GM12873 (cell line): Measurements from ENCODE around the gene MDN1.

Experiments used
- TF ChIP-seq, protein P1 (sequence below): IDR thresholded peaks from 2 replicates; pipeline ENCODE4 v1.5.1; 2012; ENCODE audit warnings: low read depth, mild to moderate bottlenecking, moderate library complexity, low read length, control low read depth; ENCODE audit not compliant: insufficient read depth; ENCODE audit errors: missing control alignments

MDN1 gene, protein sequence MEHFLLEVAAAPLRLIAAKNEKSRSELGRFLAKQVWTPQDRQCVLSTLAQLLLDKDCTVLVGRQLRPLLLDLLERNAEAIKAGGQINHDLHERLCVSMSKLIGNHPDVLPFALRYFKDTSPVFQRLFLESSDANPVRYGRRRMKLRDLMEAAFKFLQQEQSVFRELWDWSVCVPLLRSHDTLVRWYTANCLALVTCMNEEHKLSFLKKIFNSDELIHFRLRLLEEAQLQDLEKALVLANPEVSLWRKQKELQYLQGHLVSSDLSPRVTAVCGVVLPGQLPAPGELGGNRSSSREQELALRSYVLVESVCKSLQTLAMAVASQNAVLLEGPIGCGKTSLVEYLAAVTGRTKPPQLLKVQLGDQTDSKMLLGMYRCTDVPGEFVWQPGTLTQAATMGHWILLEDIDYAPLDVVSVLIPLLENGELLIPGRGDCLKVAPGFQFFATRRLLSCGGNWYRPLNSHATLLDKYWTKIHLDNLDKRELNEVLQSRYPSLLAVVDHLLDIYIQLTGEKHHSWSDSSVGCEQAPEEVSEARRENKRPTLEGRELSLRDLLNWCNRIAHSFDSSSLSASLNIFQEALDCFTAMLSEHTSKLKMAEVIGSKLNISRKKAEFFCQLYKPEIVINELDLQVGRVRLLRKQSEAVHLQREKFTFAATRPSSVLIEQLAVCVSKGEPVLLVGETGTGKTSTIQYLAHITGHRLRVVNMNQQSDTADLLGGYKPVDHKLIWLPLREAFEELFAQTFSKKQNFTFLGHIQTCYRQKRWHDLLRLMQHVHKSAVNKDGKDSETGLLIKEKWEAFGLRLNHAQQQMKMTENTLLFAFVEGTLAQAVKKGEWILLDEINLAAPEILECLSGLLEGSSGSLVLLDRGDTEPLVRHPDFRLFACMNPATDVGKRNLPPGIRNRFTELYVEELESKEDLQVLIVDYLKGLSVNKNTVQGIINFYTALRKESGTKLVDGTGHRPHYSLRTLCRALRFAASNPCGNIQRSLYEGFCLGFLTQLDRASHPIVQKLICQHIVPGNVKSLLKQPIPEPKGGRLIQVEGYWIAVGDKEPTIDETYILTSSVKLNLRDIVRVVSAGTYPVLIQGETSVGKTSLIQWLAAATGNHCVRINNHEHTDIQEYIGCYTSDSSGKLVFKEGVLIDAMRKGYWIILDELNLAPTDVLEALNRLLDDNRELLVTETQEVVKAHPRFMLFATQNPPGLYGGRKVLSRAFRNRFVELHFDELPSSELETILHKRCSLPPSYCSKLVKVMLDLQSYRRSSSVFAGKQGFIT (N-terminal part only)

DNA sequence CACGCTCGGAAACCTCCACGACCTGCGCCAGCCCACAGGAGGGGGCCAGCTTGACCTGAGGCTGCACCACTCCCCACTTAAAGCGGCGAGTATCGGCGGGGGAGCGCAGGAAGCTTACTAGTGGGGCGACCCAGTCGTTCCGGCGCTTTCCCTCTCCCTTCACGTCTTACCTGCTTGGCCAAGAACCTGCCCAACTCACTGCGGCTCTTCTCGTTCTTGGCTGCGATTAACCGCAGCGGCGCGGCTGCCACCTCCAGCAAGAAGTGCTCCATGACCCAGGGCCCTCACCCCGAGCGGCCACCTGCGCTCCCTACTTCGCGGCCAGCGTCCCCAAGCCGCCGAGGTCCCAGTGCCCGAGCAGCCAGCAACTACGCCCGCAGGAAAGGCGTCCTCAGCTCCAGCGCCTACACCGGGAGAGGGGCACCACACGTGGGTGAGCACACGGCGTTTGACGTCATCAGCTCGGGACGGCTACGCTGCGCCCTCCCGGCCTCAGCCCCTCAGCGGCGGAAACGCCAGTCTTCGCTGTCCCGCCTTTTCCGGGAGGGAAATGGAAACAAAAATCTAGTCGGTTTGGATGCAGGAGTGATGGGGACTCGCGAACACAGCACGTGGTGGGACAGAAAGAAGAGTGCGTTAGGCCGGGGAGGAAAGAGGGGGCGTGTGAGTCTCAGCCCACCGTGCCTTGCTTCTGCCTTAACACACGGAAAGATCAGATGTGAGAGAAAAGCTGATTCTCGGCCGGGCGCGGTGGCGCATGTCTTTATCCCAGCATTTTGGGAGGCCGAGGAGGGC, at the start of gene MDN1:
TSS of gene MDN1 (minus strand) at position 459 of the 795 bp plus-strand sequence. CDS start at position 272, 187 bp downstream.
- TF ChIP-seq, protein P1, sequence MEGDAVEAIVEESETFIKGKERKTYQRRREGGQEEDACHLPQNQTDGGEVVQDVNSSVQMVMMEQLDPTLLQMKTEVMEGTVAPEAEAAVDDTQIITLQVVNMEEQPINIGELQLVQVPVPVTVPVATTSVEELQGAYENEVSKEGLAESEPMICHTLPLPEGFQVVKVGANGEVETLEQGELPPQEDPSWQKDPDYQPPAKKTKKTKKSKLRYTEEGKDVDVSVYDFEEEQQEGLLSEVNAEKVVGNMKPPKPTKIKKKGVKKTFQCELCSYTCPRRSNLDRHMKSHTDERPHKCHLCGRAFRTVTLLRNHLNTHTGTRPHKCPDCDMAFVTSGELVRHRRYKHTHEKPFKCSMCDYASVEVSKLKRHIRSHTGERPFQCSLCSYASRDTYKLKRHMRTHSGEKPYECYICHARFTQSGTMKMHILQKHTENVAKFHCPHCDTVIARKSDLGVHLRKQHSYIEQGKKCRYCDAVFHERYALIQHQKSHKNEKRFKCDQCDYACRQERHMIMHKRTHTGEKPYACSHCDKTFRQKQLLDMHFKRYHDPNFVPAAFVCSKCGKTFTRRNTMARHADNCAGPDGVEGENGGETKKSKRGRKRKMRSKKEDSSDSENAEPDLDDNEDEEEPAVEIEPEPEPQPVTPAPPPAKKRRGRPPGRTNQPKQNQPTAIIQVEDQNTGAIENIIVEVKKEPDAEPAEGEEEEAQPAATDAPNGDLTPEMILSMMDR: no peak

DNA sequence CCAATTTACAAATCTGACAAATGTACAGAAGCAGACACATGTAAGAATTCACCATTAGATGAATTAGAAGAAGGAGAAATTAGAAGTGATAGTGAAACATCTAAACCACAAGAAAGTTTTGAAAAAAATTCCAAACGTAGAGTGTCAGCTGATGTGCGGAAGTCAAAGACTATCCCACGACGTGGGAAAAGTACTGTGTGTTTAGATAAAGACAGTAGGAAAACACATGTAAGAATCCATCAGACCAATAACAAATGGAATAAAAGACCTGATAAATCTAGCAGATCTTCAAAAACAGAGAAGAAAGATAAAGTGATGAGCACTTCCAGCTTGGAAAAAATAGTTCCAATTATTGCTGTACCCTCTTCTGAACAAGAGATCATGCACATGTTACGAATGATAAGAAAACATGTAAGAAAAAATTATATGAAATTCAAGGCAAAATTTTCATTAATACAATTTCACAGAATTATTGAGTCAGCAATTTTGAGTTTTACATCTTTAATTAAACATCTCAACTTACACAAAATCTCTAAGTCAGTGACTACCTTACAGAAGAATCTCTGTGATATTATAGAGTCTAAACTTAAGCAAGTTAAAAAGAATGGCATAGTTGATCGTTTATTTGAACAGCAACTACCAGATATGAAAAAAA, 46.6 kb upstream of the MDN1 start:
- TF ChIP-seq, protein P1: no peak

DNA sequence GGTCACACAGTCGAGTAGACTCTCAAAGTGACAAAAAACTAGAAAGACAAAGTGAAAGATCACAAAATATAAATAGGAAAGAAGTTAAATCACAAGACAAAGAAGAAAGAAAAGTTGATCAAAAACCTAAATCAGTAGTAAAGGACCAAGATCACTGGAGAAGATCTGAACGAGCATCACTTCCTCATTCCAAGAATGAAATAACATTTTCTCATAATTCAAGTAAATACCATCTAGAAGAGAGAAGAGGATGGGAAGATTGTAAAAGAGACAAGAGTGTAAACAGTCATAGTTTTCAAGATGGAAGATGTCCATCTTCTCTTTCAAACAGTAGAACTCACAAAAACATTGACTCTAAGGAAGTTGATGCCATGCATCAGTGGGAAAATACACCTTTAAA, 43.1 kb upstream of the MDN1 start:
- TF ChIP-seq, protein P1: no peak

DNA sequence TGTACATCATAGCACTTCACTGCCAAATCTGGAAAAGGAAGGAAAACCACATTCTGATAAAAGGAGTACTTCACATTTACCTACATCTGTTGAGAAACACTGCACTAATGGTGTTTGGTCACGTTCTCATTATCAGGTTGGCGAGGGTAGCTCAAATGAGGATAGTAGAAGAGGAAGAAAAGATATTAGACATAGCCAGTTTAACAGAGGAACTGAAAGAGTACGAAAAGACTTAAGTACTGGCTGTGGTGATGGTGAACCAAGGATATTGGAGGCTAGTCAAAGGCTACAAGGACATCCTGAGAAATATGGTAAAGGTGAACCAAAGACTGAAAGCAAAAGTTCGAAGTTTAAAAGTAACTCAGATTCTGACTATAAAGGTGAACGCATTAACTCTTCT, 42.7 kb upstream of the MDN1 start:
- TF ChIP-seq, protein P1: no peak

DNA sequence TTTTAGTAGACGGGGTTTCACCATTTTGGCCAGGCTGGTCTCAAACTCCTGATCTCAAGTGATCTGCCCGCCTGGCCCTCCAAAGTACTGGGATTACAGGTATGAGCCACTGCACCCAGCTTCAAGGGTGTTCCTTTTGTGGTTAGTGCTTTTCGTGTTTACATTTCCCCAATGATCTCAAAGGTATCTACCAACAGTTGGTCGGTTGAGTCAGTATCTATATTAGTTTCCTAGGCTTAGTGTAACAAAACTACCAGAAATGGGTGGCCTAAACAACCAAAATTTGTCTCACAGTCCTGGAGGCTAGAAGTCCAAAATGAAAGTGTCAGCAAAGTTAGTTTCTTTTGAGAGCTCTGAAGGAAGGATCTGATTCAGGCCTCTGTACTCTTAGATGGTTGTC, 40.1 kb upstream of the MDN1 start:
- TF ChIP-seq, protein P1: no peak

DNA sequence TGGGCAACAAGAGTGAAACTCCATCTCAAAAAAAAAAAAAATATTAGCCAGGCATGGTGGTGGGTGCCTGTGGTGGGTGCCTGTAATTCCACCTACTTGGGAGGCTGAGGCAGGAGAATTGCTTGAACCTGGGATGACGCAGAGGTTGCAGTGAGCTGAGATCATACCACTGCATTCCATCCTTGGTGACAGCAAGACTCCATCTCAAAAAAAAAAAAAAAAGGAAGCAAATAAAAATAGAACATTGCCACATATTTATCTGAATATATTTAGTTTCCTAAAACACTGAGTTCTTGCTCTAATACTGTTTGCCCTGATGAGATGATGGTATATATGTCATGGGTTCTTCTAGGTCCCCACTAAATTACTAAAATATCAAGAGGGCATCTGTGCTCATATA, 38.4 kb upstream of the MDN1 start:
- TF ChIP-seq, protein P1: no peak
